Stimulated activated naive CD8-positive, alpha-beta T cell treated with anti-CD3 and anti-CD28 coated beads, Interleukin-15, Interleukin-2, amounts not matched to agents 100 ng/mL and 50 ng/mL, for 24 hours (primary cell): ENCODE results near the gene RAPH1.

ENCODE experiments used
- H3K27ac Mint-ChIP-seq: one replicate; pipeline ENCODE4 v1.8.0; 2021; ENCODE audit warnings: mild to moderate bottlenecking, mixed read lengths
- H3K27me3 Mint-ChIP-seq: one replicate; pipeline ENCODE4 v1.8.0; 2021; ENCODE audit warnings: mixed read lengths
- H3K36me3 Mint-ChIP-seq: one replicate; pipeline ENCODE4 v1.8.0; 2021; ENCODE audit warnings: low read depth, mixed read lengths
- H3K4me1 Mint-ChIP-seq: one replicate; pipeline ENCODE4 v1.8.0; 2021; ENCODE audit warnings: low read depth, mixed read lengths
- H3K4me3 Mint-ChIP-seq: one replicate; pipeline ENCODE4 v1.8.0; 2021; ENCODE audit warnings: mild to moderate bottlenecking, mixed read lengths
- H3K9me3 Mint-ChIP-seq: one replicate; pipeline ENCODE4 v1.8.0; 2021; ENCODE audit warnings: mixed read lengths

RAPH1 gene

GRCh38 chr2:203535078-203535783 lies at the start of gene RAPH1:
Gene RAPH1, minus strand, starts transcription at chr2:203535301. Its CDS starts 39,948 bp downstream, at chr2:203495353.
- Mint-ChIP-seq H3K4me1 (peaks cover 25% of the 10 kb centered on the region), H3K9me3 (peaks cover 21% of the 10 kb centered on the region), H3K27ac (peak within 1 kb of the TSS; percentile 39), H3K4me3 (peak within 1 kb of the TSS; percentile 76), H3K36me3 (peaks cover 8% of the 10 kb centered on the region), H3K27me3 (peaks cover 62% of the 10 kb centered on the region)

- H3K27ac Mint-ChIP-seq: no peak overlapping the region
- peaks cover 14% of the 10 kb centered on the region for H3K27me3 Mint-ChIP-seq
- H3K4me1 Mint-ChIP-seq: peaks cover 26% of the 10 kb centered on the region
- H3K36me3 Mint-ChIP-seq: no peaks in the 10 kb centered on the region
- H3K9me3 Mint-ChIP-seq: no peaks in the 10 kb centered on the region
- no peak overlapping the region for H3K4me3 Mint-ChIP-seq
Measured at GRCh38 chr2:203584784-203585183, 49.7 kb upstream of the RAPH1 start.

- H3K4me1 Mint-ChIP-seq: peaks cover 37% of the 10 kb centered on the region
Measured at GRCh38 chr2:203583701-203584100, 48.6 kb upstream of the RAPH1 start.

GRCh38 chr2:203583084-203583695 lies 48.1 kb upstream of the RAPH1 start:
- Mint-ChIP-seq H3K4me3 (no peak overlapping the region), H3K27ac (no peak overlapping the region), H3K9me3 (no peaks in the 10 kb centered on the region), H3K4me1 (peaks cover 38% of the 10 kb centered on the region), H3K27me3 (peaks cover 18% of the 10 kb centered on the region), H3K36me3 (no peaks in the 10 kb centered on the region)

More at GRCh38 chr2:203583701-203584100, 48.6 kb upstream of the RAPH1 start:
- H3K4me3 Mint-ChIP-seq: no peak overlapping the region
- no peaks in the 10 kb centered on the region for H3K36me3 Mint-ChIP-seq
- no peaks in the 10 kb centered on the region for H3K9me3 Mint-ChIP-seq
- no peak overlapping the region for H3K27ac Mint-ChIP-seq
- peaks cover 18% of the 10 kb centered on the region for H3K27me3 Mint-ChIP-seq

GRCh38 chr2:203582468-203582867 lies 47.4 kb upstream of the RAPH1 start:
- H3K4me1 Mint-ChIP-seq: peaks cover 38% of the 10 kb centered on the region
- H3K27ac Mint-ChIP-seq: no peak overlapping the region
- no peak overlapping the region for H3K4me3 Mint-ChIP-seq
- no peaks in the 10 kb centered on the region for H3K36me3 Mint-ChIP-seq
- H3K27me3 Mint-ChIP-seq: peaks cover 18% of the 10 kb centered on the region
- no peaks in the 10 kb centered on the region for H3K9me3 Mint-ChIP-seq

GRCh38 chr2:203580844-203581243 lies 45.7 kb upstream of the RAPH1 start:
- peaks cover 34% of the 10 kb centered on the region for H3K4me1 Mint-ChIP-seq
- H3K27ac Mint-ChIP-seq: no peak overlapping the region
- no peak overlapping the region for H3K4me3 Mint-ChIP-seq
- H3K36me3 Mint-ChIP-seq: no peaks in the 10 kb centered on the region
- peaks cover 2% of the 10 kb centered on the region for H3K9me3 Mint-ChIP-seq
- peaks cover 20% of the 10 kb centered on the region for H3K27me3 Mint-ChIP-seq

- Mint-ChIP-seq H3K9me3 (peaks cover 5% of the 10 kb centered on the region), H3K27me3 (peaks cover 23% of the 10 kb centered on the region), H3K36me3 (no peaks in the 10 kb centered on the region), H3K4me3 (peak overlapping the region; percentile 22), H3K4me1 (peaks cover 28% of the 10 kb centered on the region), H3K27ac (peak overlapping the region; percentile 75)
Measured at GRCh38 chr2:203579730-203580129, 44.6 kb upstream of the RAPH1 start.

- Mint-ChIP-seq H3K27me3 (peaks cover 23% of the 10 kb centered on the region), H3K36me3 (no peaks in the 10 kb centered on the region), H3K9me3 (peaks cover 5% of the 10 kb centered on the region), H3K27ac (peak overlapping the region; percentile 75), H3K4me3 (peak overlapping the region; percentile 22), H3K4me1 (peaks cover 25% of the 10 kb centered on the region)
Measured at GRCh38 chr2:203578759-203579643, 43.9 kb upstream of the RAPH1 start.

- no peak overlapping the region for H3K4me3 Mint-ChIP-seq
- peaks cover 12% of the 10 kb centered on the region for H3K4me1 Mint-ChIP-seq
- peaks cover 5% of the 10 kb centered on the region for H3K9me3 Mint-ChIP-seq
- no peaks in the 10 kb centered on the region for H3K36me3 Mint-ChIP-seq
- H3K27me3 Mint-ChIP-seq: peaks cover 19% of the 10 kb centered on the region
- no peak overlapping the region for H3K27ac Mint-ChIP-seq
Measured at GRCh38 chr2:203574824-203575223, 39.7 kb upstream of the RAPH1 start.

GRCh38 chr2:203572316-203572715 lies 37.2 kb upstream of the RAPH1 start:
- H3K4me1 Mint-ChIP-seq: peaks cover 3% of the 10 kb centered on the region
- H3K27me3 Mint-ChIP-seq: peaks cover 18% of the 10 kb centered on the region
- no peak overlapping the region for H3K27ac Mint-ChIP-seq
- H3K9me3 Mint-ChIP-seq: peaks cover 5% of the 10 kb centered on the region
- H3K36me3 Mint-ChIP-seq: no peaks in the 10 kb centered on the region
- no peak overlapping the region for H3K4me3 Mint-ChIP-seq

- Mint-ChIP-seq H3K27me3 (peaks cover 7% of the 10 kb centered on the region), H3K4me1 (peaks cover 3% of the 10 kb centered on the region), H3K9me3 (no peaks in the 10 kb centered on the region), H3K36me3 (no peaks in the 10 kb centered on the region), H3K27ac (no peak overlapping the region), H3K4me3 (no peak overlapping the region)
Measured at GRCh38 chr2:203569677-203570316, 34.7 kb upstream of the RAPH1 start.

GRCh38 chr2:203567691-203568090 lies 32.6 kb upstream of the RAPH1 start:
- peaks cover 3% of the 10 kb centered on the region for H3K4me1 Mint-ChIP-seq
- H3K27ac Mint-ChIP-seq: no peak overlapping the region
- H3K27me3 Mint-ChIP-seq: peaks cover 4% of the 10 kb centered on the region

GRCh38 chr2:203566161-203566560 lies 31.1 kb upstream of the RAPH1 start:
- H3K4me1 Mint-ChIP-seq: peaks cover 3% of the 10 kb centered on the region
- H3K27me3 Mint-ChIP-seq: peaks cover 6% of the 10 kb centered on the region
- H3K9me3 Mint-ChIP-seq: no peaks in the 10 kb centered on the region
- H3K36me3 Mint-ChIP-seq: no peaks in the 10 kb centered on the region
- no peak overlapping the region for H3K27ac Mint-ChIP-seq
- H3K4me3 Mint-ChIP-seq: no peak overlapping the region

More at GRCh38 chr2:203567691-203568090, 32.6 kb upstream of the RAPH1 start:
- Mint-ChIP-seq H3K9me3 (no peaks in the 10 kb centered on the region), H3K4me3 (no peak overlapping the region), H3K36me3 (no peaks in the 10 kb centered on the region)

GRCh38 chr2:203565076-203565475 lies 30.0 kb upstream of the RAPH1 start:
- peaks cover 6% of the 10 kb centered on the region for H3K27me3 Mint-ChIP-seq
- H3K36me3 Mint-ChIP-seq: no peaks in the 10 kb centered on the region
- no peaks in the 10 kb centered on the region for H3K9me3 Mint-ChIP-seq
- H3K4me1 Mint-ChIP-seq: peaks cover 3% of the 10 kb centered on the region
- no peak overlapping the region for H3K4me3 Mint-ChIP-seq
- H3K27ac Mint-ChIP-seq: no peak overlapping the region
